CD14-positive monocyte (primary cell): ENCODE measurements around the gene MMP28. TPM values are rescaled to one million over a fixed set of nuclear protein-coding genes. Genes with fewer than 3 reads are reported as not detected.
"Not testable (repeated sequence)": the region's sequence is repeated elsewhere in the genome, so short reads cannot be mapped to it uniquely, and the experiment has no call there.

ENCODE experiments used
- DNase-seq, 3 donors: peaks; one replicate each; pipeline ENCODE4 v3.0.0-alpha.2; 2011 to 2022
- H2AFZ ChIP-seq: 2 replicates; pipeline ENCODE4 v1.6.0; 2012; ENCODE audit warnings: mild to moderate bottlenecking, low read depth, low read length, inconsistent platforms; ENCODE audit not compliant: insufficient read depth, poor library complexity, severe bottlenecking
- H3K27ac ChIP-seq, 2 donors: 1 replicate in 1 of 2; 2 replicates in 1 of 2; pipeline ENCODE4 v1.5.1; 2012 to 2013; ENCODE audit warnings: low read length in 2 of 2, control low read depth in 1 of 2, inconsistent platforms in 1 of 2, low read depth in 1 of 2, mild to moderate bottlenecking in 1 of 2
- H3K27me3 ChIP-seq, 2 donors: one replicate each; pipeline versions ENCODE4 v1.6.0 to v1.6.1; 2011 to 2013; ENCODE audit warnings: low read length in 2 of 2; ENCODE audit not compliant: control insufficient read depth in 2 of 2, insufficient read depth in 2 of 2
- H3K36me3 ChIP-seq, 2 donors: replicated peaks in 1 of 2; 1 replicate in 1 of 2; 2 replicates in 1 of 2; pipeline versions ENCODE4 v1.5.1 to v1.6.1; 2012 to 2013; ENCODE audit warnings: low read length in 2 of 2, control low read depth in 1 of 2, inconsistent platforms in 1 of 2, mild to moderate bottlenecking in 1 of 2; ENCODE audit not compliant: insufficient read depth in 2 of 2, control insufficient read depth in 1 of 2
- H3K4me1 ChIP-seq, 2 donors: 1 replicate in 1 of 2; 2 replicates in 1 of 2; pipeline versions ENCODE4 v1.5.1 to v1.6.1; 2012 to 2013; ENCODE audit warnings: low read length in 2 of 2, control low read depth in 1 of 2, inconsistent platforms in 1 of 2, mild to moderate bottlenecking in 1 of 2, moderate library complexity in 1 of 2; ENCODE audit not compliant: insufficient read depth in 2 of 2, control insufficient read depth in 1 of 2
- H3K4me2 ChIP-seq: replicated peaks from 2 replicates; pipeline ENCODE3; 2012; ENCODE audit warnings: low read length, moderate library complexity, mild to moderate bottlenecking; ENCODE audit not compliant: poor library complexity, severe bottlenecking; ENCODE audit errors: extremely low read depth
- H3K4me3 ChIP-seq, 3 experiments: fragments of 200-600 bp in 1 of 3; sonication (generic) in 1 of 3; replicated peaks in 1 of 3; 1 replicate in 2 of 3; 2 replicates in 1 of 3; pipeline ENCODE4 v1.5.1; 2011 to 2013; ENCODE audit warnings: low read length in 3 of 3, mild to moderate bottlenecking in 3 of 3, control low read depth in 2 of 3, low read depth in 2 of 3, inconsistent platforms in 1 of 3, moderate library complexity in 1 of 3
- H3K79me2 ChIP-seq: 2 replicates; pipeline ENCODE4 v1.6.0; 2012; ENCODE audit warnings: mild to moderate bottlenecking, control low read depth, inconsistent platforms, low read length, moderate library complexity; ENCODE audit not compliant: insufficient read depth
- H3K9ac ChIP-seq: 2 replicates; pipeline ENCODE4 v1.6.0; 2017; ENCODE audit warnings: low read length, mild to moderate bottlenecking; ENCODE audit not compliant: insufficient read depth, poor library complexity, severe bottlenecking
- H3K9me3 ChIP-seq, 2 donors: replicated peaks in 1 of 2; 1 replicate in 1 of 2; 2 replicates in 1 of 2; pipeline versions ENCODE4 v1.5.1 to v1.6.1; 2012 to 2013; ENCODE audit warnings: low read length in 2 of 2, control low read depth in 1 of 2; ENCODE audit not compliant: control insufficient read depth in 1 of 2, insufficient read depth in 1 of 2
- H4K20me1 ChIP-seq: 2 replicates; pipeline ENCODE4 v1.6.0; 2012; ENCODE audit warnings: mild to moderate bottlenecking, low read length, control low read depth, moderate library complexity; ENCODE audit not compliant: insufficient read depth
- H3K27ac Mint-ChIP-seq, 7 donors: one replicate each; pipeline ENCODE4 v1.8.0; 2020; ENCODE audit warnings: mild to moderate bottlenecking in 7 of 7, mixed read lengths in 7 of 7, moderate library complexity in 6 of 7, inconsistent platforms in 2 of 7
- H3K27me3 Mint-ChIP-seq, 3 donors: one replicate each; pipeline ENCODE4 v1.8.0; 2021 to 2022; ENCODE audit warnings: low read depth in 3 of 3, mild to moderate bottlenecking in 3 of 3, mixed read lengths in 3 of 3, moderate library complexity in 3 of 3, inconsistent platforms in 1 of 3
- H3K36me3 Mint-ChIP-seq, 2 donors: one replicate each; pipeline ENCODE4 v1.8.0; 2020; ENCODE audit warnings: mixed read lengths in 2 of 2, inconsistent platforms in 1 of 2, mild to moderate bottlenecking in 1 of 2
- H3K4me1 Mint-ChIP-seq: one replicate; pipeline ENCODE4 v1.8.0; 2020; ENCODE audit warnings: mild to moderate bottlenecking, mixed read lengths
- H3K4me3 Mint-ChIP-seq, 2 donors: one replicate each; pipeline ENCODE4 v1.8.0; 2020; ENCODE audit warnings: mild to moderate bottlenecking in 2 of 2, mixed read lengths in 2 of 2, moderate library complexity in 1 of 2
- H3K9me3 Mint-ChIP-seq, 7 donors: one replicate each; pipeline ENCODE4 v1.8.0; 2020 to 2022; ENCODE audit warnings: mixed read lengths in 7 of 7, mild to moderate bottlenecking in 6 of 7, moderate library complexity in 6 of 7, inconsistent platforms in 2 of 7
- CTCF ChIP-seq: fragments of 200-600 bp; IDR thresholded peaks from one replicate; pipeline ENCODE4 v1.8.0; 2022; ENCODE audit warnings: antibody characterized with exemption, mild to moderate bottlenecking
- WGBS: methylation state at CpG from one replicate; pipeline ENCODE4 v1.1.5; 2013; ENCODE audit warnings: missing lambda C conversion rate; ENCODE audit not compliant: insufficient coverage; 5-methylcytosine and 5-hydroxymethylcytosine counted together
- intact Hi-C, 2 donors: fragments of 100-400 bp; cut with micrococcal nuclease; formaldehyde crosslinking; loops; one replicate each; pipeline versions ENCODE4 v1.15.0 to v1.15.1; 2023
- polyA plus RNA-seq, 3 donors: library from polyadenylated mRNA; depleted of rRNA in 1 of 3; unstranded in 2 of 3; stranded (reverse) in 1 of 3; fragments of 300-500 nt in 2 of 3; fragments of >200 nt in 1 of 3; fragmentation: Illumina TruSeq in 2 of 3; gene quantifications; 1 replicate in 2 of 3; 2 replicates in 1 of 3; pipeline ENCODE4 v1.2.3, GENCODE V29; 2012 to 2021

MMP28 gene
- polyA plus RNA-seq, 3 donors, result not detected

- Histone ChIP-seq H2AFZ (no peak within 1 kb of the TSS), H3K4me3 (no peak within 1 kb of the TSS), H4K20me1 (no peaks in the 10 kb centered on the region), H3K36me3 (no peaks in the 10 kb centered on the region), H3K4me2 (no peak within 1 kb of the TSS), H3K9ac (no peak within 1 kb of the TSS), H3K27ac (no peak within 1 kb of the TSS), H3K79me2 (no peaks in the 10 kb centered on the region), H3K9me3 (peaks cover 0 to 9% of the 10 kb centered on the region in 2 donors), H3K27me3 (peaks cover 7 to 35% of the 10 kb centered on the region in 2 donors), H3K4me1 (no peaks in the 10 kb centered on the region)
- intact Hi-C loops, result no loop called here
- H3K27me3 Mint-ChIP-seq, result peaks cover 40 to 60% (median 43%) of the 10 kb centered on the region in 3 donors
- 42% methylated on average over 5 of the region's 9 CpGs for WGBS
- peak within 1 kb of the TSS in 1 of 7 donors; percentile 60 for H3K27ac Mint-ChIP-seq
- no peak for TF ChIP-seq CTCF
- no peak for DNase-seq
- peaks cover 15% of the 10 kb centered on the region for H3K4me1 Mint-ChIP-seq
- peaks cover 0 to 9% (median 2%) of the 10 kb centered on the region in 7 donors for H3K9me3 Mint-ChIP-seq
- H3K36me3 Mint-ChIP-seq, result peaks cover 0 to 2% of the 10 kb centered on the region in 2 donors
- H3K4me3 Mint-ChIP-seq, result peak within 1 kb of the TSS in 1 of 2 donors; percentile 53
Observed at GRCh38 chr17:35752945-35753764, 42.3 kb downstream of the MMP28 start, which contains the start of gene GAS2L2. Gene GAS2L2 (minus strand): TSS chr17:35753239. CDS start chr17:35752850, 389 bp downstream.

GRCh38 chr17:35752471-35752870 lies 43.0 kb downstream of the MMP28 start:
- H3K27ac Mint-ChIP-seq, result no peak overlapping the region
- H3K9me3 Mint-ChIP-seq, result peaks cover 0 to 9% (median 2%) of the 10 kb centered on the region in 7 donors
- peaks cover 40 to 62% (median 46%) of the 10 kb centered on the region in 3 donors for H3K27me3 Mint-ChIP-seq
- H3K36me3 ChIP-seq, result no peaks in the 10 kb centered on the region
- peak overlapping the region in 1 of 2 donors; percentile 53 for H3K4me3 Mint-ChIP-seq
- no peak for TF ChIP-seq CTCF
- H3K9ac ChIP-seq, result no peak overlapping the region
- H3K4me1 ChIP-seq, result no peaks in the 10 kb centered on the region
- no peak overlapping the region for H2AFZ ChIP-seq
- peaks cover 0 to 9% of the 10 kb centered on the region in 2 donors for H3K9me3 ChIP-seq
- H3K4me3 ChIP-seq, result no peak overlapping the region
- intact Hi-C loops, result no loop called here
- H3K27ac ChIP-seq, result no peak overlapping the region
- no peak overlapping the region for H3K4me2 ChIP-seq
- no peaks in the 10 kb centered on the region for H3K79me2 ChIP-seq
- H3K4me1 Mint-ChIP-seq, result peaks cover 15% of the 10 kb centered on the region
- H3K36me3 Mint-ChIP-seq, result peaks cover 0 to 2% of the 10 kb centered on the region in 2 donors
- H3K27me3 ChIP-seq, result peaks cover 7 to 40% of the 10 kb centered on the region in 2 donors
- DNase-seq, result no peak
- H4K20me1 ChIP-seq, result no peaks in the 10 kb centered on the region
- WGBS, result 39% methylated on average over 16 of the region's 16 CpGs

- H3K9ac ChIP-seq, H3K27ac ChIP-seq, H3K4me3 Mint-ChIP-seq, H3K9me3 Mint-ChIP-seq, H3K27ac Mint-ChIP-seq, H3K36me3 ChIP-seq, H3K79me2 ChIP-seq, H3K4me1 ChIP-seq, DNase-seq, H4K20me1 ChIP-seq, H2AFZ ChIP-seq, H3K4me2 ChIP-seq, H3K9me3 ChIP-seq, intact Hi-C loops, H3K36me3 Mint-ChIP-seq, H3K4me3 ChIP-seq: not testable (repeated sequence)
- 85% methylated on average over 3 of the region's 4 CpGs for WGBS
- H3K4me1 Mint-ChIP-seq, result peaks cover 15% of the 10 kb centered on the region
- H3K27me3 Mint-ChIP-seq, result peaks cover 40 to 62% (median 46%) of the 10 kb centered on the region in 3 donors
- H3K27me3 ChIP-seq, result peaks cover 7 to 40% of the 10 kb centered on the region in 2 donors
Observed at GRCh38 chr17:35751541-35751940, 43.9 kb downstream of the MMP28 start.
